Retinal pigment epithelial cell (primary cell): ENCODE measurements around the gene GRAP2.

Experiments
- DNase-seq: peaks from one replicate; pipeline ENCODE4 v3.0.0-alpha.2; 2010; ENCODE audit warnings: low read depth
- H3K4me3 ChIP-seq: 2 replicates; pipeline ENCODE4 v1.5.1; 2011; ENCODE audit warnings: mild to moderate bottlenecking, low read length, control low read depth, moderate library complexity
- TF ChIP-seq, protein P1 (sequence below): conservative IDR thresholded peaks from 2 replicates; pipeline ENCODE4 v1.5.1; 2011; ENCODE audit warnings: low read depth, low read length, control low read depth, inconsistent platforms

Gene GRAP2

GRCh38 chr22:39940757-39941305 is 39.9 kb downstream of the GRAP2 start:
- DNase-seq, result no peak
- H3K4me3 ChIP-seq, result no peak overlapping the region
- TF ChIP-seq, protein P1, sequence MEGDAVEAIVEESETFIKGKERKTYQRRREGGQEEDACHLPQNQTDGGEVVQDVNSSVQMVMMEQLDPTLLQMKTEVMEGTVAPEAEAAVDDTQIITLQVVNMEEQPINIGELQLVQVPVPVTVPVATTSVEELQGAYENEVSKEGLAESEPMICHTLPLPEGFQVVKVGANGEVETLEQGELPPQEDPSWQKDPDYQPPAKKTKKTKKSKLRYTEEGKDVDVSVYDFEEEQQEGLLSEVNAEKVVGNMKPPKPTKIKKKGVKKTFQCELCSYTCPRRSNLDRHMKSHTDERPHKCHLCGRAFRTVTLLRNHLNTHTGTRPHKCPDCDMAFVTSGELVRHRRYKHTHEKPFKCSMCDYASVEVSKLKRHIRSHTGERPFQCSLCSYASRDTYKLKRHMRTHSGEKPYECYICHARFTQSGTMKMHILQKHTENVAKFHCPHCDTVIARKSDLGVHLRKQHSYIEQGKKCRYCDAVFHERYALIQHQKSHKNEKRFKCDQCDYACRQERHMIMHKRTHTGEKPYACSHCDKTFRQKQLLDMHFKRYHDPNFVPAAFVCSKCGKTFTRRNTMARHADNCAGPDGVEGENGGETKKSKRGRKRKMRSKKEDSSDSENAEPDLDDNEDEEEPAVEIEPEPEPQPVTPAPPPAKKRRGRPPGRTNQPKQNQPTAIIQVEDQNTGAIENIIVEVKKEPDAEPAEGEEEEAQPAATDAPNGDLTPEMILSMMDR, result no peak

DNA sequence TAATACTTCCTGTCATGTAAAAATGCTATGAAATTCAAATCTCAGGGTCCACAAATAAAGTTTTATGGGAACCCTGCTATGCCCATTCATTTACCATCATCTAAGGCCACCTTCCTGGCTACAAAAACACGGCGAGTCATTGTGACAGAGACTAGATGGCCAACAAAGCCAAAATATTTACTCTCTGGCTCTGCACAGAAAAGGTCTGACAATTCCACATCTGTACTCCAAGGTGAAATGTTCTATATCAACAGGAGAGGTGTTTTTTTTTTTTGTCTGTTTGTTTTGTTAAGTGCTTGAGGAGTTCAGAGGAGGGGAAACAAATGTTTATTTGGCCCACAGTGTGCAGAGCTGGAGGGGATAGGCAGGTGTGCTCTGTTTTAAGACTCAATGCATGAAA is 40.7 kb downstream of the GRAP2 start:
- no peak for DNase-seq
- no peak overlapping the region for H3K4me3 ChIP-seq
- TF ChIP-seq, protein P1, result no peak

- no peak for DNase-seq
Observed at GRCh38 chr22:39942439-39943230, 41.8 kb downstream of the GRAP2 start.

DNA sequence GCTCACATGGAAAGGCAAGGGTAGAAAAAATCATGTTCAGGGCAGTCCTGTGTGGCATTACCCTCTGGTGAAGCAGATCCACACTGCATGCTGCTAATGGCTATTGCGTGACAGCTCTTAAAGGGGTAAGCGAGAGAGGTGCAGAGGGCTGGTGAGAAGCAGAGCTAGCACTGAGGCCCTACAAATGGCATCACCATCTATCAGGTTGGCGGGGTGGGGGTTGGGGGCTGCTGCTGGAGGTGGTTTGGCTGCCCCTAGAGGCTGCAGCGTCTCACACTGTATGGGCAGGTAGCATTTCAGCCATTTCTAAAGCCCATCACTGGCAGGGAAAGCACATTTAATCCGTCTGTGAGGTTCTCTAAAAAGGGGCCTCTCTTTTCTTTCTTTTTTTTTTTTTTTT is 42.5 kb downstream of the GRAP2 start:
- no peak overlapping the region for H3K4me3 ChIP-seq
- no peak for DNase-seq
- TF ChIP-seq, protein P1, result peak; percentile 16

More at GRCh38 chr22:39942439-39943230, 41.8 kb downstream of the GRAP2 start:
- TF ChIP-seq, protein P1, result no peak
- no peak overlapping the region for H3K4me3 ChIP-seq

- TF ChIP-seq, protein P1, result no peak
- no peak for DNase-seq
- no peak overlapping the region for H3K4me3 ChIP-seq
Observed at GRCh38 chr22:39943953-39944872, 43.3 kb downstream of the GRAP2 start.

DNA sequence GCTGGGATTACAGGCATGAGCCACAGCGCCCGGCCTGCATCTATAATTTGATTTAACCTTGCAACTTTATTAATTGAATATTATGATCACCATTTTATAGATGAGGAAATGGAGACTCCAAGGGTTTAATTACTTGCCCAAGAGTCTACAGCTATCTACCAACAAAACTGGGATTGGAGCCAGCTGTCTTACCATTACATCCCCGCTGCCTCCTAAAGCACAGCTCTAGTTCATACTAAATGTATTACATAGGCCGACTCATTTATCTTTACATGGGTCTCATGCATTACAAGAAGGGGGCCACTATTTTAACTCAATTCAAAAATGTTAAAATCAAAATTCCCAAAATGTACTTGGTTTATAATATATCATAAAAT is 45.2 kb downstream of the GRAP2 start:
- no peak overlapping the region for H3K4me3 ChIP-seq
- TF ChIP-seq, protein P1, result no peak
- no peak for DNase-seq
